HepG2 (cell line): ENCODE measurements around the gene STX12. TPM values are rescaled to one million over a fixed set of nuclear protein-coding genes. Genes with fewer than 3 reads are reported as not detected.

Source experiments
- FOXC1 ChIP-seq: sonication (generic); formaldehyde crosslinking; IDR thresholded peaks from 2 replicates; pipeline ENCODE4 v1.8.0; 2022; ENCODE audit warnings: mild to moderate bottlenecking, missing genetic modification reagents, borderline replicate concordance
- KAT2B ChIP-seq: fragments of 150-350 bp; IDR thresholded peaks from 2 replicates; pipeline ENCODE4 v1.6.1; 2014; ENCODE audit warnings: low read depth, low read length, borderline replicate concordance
- RAD51 ChIP-seq: fragments of 450-650 bp; IDR thresholded peaks from 2 replicates; pipeline ENCODE4 v1.6.1; 2016; ENCODE audit warnings: borderline replicate concordance
- ZBTB8A ChIP-seq: sonication (generic); formaldehyde crosslinking; IDR thresholded peaks from 2 replicates; pipeline ENCODE4 v1.4.0; 2020; ENCODE audit warnings: mild to moderate bottlenecking, low read depth, missing genetic modification reagents, borderline replicate concordance
- ZNF644 ChIP-seq: IDR thresholded peaks from 2 replicates; pipeline ENCODE4 v1.6.1; 2016; ENCODE audit warnings: low read depth
- ZSCAN30 ChIP-seq: sonication (generic); formaldehyde crosslinking; IDR thresholded peaks from 2 replicates; pipeline ENCODE4 v1.5.0; 2020; ENCODE audit warnings: mild to moderate bottlenecking, missing genetic modification reagents
- polyA plus RNA-seq, 8 experiments: library from polyadenylated mRNA; depleted of rRNA in 3 of 8; stranded (reverse) in 7 of 8; unstranded in 1 of 8; fragments of >200 nt; fragmentation: Illumina TruSeq in 4 of 8; extraction: Trizol in 4 of 8; gene quantifications; 2 replicates each; pipeline versions ENCODE4 v1.2.1 to v1.2.3, GENCODE V29; 2011 to 2016; ENCODE audit warnings: low read depth in 4 of 8, missing spikeins in 1 of 8, mixed read lengths in 1 of 8; ENCODE audit not compliant: insufficient read depth in 1 of 8
- total RNA-seq, 5 experiments: library from RNA; depleted of rRNA; stranded (reverse); fragments of >200 nt; fragmentation: Illumina TruSeq; extraction: Trizol; gene quantifications; 2 replicates each; pipeline ENCODE4 v1.2.3, GENCODE V29; 2016; ENCODE audit warnings: low read depth in 1 of 5
- TF ChIP-seq, protein P1 (sequence below): sonication (generic); formaldehyde crosslinking; IDR thresholded peaks from 2 replicates; pipeline ENCODE4 v1.9.0; 2021; ENCODE audit warnings: missing genetic modification reagents, mild to moderate bottlenecking, borderline replicate concordance
- TF ChIP-seq, protein P2 (sequence below): sonication (generic); formaldehyde crosslinking; IDR thresholded peaks from 2 replicates; pipeline ENCODE4 v1.8.0; 2022; ENCODE audit warnings: missing genetic modification reagents, mild to moderate bottlenecking, moderate library complexity, borderline replicate concordance
- TF ChIP-seq, protein P3 (sequence below): sonication (generic); formaldehyde crosslinking; IDR thresholded peaks from 2 replicates; pipeline ENCODE4 v1.5.1; 2020; ENCODE audit warnings: missing genetic modification reagents, mild to moderate bottlenecking, borderline replicate concordance
- TF ChIP-seq, protein P4 (sequence below): sonication (generic); formaldehyde crosslinking; IDR thresholded peaks from 2 replicates; pipeline ENCODE4 v1.5.0; 2020; ENCODE audit warnings: missing genetic modification reagents
- TF ChIP-seq, protein P5 (sequence below): sonication (generic); formaldehyde crosslinking; IDR thresholded peaks from 2 replicates; pipeline ENCODE4 v1.8.1; 2023; ENCODE audit warnings: mild to moderate bottlenecking, inconsistent platforms, moderate library complexity, missing genetic modification reagents, borderline replicate concordance
- TF ChIP-seq, protein P6 (sequence below): IDR thresholded peaks from 2 replicates; pipeline ENCODE4 v1.6.1; 2016; ENCODE audit warnings: missing genetic modification reagents, missing compliant biosample characterization
- TF ChIP-seq, protein P7 (sequence below): IDR thresholded peaks from 2 replicates; pipeline ENCODE4 v1.6.1; 2016

STX12 gene
- total and polyA plus RNA-seq, 2 of the 13 experiments (the other 11 are each of a cell fraction or from before 2014, with no cell fraction given) = 9.0 to 19.7 TPM

DNA sequence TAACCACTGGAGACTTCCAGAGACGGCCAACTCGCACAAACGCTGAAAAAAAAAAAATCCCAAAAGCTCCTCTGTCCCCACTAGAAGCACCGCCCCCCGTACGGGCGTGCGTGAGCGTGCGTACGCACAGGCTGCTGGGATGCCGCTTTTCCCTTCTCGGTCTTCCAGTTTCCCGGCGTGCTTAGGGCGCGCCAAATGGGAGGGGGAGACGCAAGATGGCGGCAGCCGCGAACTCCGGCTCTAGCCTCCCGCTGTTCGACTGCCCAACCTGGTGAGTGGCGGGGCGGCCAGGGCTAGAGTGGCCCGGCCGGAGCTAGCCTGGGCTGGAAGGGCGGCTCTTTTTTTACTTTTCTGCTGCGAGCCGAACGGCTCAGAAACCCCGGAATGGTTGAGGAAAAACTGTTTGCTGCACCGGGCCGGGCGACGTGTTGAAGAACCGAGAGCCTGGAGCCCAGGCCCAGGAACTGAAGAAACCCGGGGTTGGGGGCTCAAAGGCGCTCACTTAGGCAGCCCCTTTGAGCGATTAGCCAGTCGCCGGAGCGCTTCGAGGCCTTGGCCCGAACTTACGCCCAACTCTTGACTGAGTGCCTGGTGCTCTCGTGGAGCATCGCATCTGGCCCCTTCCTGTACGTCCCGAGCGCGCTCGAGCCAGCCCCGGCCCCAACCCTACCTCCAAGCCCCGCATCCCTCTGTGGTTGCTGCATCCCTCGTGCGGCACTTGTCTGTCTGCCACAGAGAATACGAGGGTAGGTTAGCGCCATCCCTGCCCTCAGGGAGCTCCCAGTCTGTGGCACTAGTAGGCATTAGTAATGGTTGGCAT, 57.8 kb downstream of the STX12 start, which contains the start of gene PPP1R8 (continued):
- TF ChIP-seq, protein P1, sequence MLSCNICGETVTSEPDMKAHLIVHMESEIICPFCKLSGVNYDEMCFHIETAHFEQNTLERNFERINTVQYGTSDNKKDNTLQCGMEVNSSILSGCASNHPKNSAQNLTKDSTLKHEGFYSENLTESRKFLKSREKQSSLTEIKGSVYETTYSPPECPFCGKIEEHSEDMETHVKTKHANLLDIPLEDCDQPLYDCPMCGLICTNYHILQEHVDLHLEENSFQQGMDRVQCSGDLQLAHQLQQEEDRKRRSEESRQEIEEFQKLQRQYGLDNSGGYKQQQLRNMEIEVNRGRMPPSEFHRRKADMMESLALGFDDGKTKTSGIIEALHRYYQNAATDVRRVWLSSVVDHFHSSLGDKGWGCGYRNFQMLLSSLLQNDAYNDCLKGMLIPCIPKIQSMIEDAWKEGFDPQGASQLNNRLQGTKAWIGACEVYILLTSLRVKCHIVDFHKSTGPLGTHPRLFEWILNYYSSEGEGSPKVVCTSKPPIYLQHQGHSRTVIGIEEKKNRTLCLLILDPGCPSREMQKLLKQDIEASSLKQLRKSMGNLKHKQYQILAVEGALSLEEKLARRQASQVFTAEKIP (CRISPR knock-in tag) = no peak
- TF ChIP-seq, protein P2, sequence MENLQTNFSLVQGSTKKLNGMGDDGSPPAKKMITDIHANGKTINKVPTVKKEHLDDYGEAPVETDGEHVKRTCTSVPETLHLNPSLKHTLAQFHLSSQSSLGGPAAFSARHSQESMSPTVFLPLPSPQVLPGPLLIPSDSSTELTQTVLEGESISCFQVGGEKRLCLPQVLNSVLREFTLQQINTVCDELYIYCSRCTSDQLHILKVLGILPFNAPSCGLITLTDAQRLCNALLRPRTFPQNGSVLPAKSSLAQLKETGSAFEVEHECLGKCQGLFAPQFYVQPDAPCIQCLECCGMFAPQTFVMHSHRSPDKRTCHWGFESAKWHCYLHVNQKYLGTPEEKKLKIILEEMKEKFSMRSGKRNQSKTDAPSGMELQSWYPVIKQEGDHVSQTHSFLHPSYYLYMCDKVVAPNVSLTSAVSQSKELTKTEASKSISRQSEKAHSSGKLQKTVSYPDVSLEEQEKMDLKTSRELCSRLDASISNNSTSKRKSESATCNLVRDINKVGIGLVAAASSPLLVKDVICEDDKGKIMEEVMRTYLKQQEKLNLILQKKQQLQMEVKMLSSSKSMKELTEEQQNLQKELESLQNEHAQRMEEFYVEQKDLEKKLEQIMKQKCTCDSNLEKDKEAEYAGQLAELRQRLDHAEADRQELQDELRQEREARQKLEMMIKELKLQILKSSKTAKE (CRISPR knock-in tag) = no peak
- no peak for TF ChIP-seq ZBTB8A (CRISPR knock-in tag)
- TF ChIP-seq RAD51 = no peak
- no peak for TF ChIP-seq KAT2B
- no peak for TF ChIP-seq ZSCAN30 (CRISPR knock-in tag)
- TF ChIP-seq, protein P3, sequence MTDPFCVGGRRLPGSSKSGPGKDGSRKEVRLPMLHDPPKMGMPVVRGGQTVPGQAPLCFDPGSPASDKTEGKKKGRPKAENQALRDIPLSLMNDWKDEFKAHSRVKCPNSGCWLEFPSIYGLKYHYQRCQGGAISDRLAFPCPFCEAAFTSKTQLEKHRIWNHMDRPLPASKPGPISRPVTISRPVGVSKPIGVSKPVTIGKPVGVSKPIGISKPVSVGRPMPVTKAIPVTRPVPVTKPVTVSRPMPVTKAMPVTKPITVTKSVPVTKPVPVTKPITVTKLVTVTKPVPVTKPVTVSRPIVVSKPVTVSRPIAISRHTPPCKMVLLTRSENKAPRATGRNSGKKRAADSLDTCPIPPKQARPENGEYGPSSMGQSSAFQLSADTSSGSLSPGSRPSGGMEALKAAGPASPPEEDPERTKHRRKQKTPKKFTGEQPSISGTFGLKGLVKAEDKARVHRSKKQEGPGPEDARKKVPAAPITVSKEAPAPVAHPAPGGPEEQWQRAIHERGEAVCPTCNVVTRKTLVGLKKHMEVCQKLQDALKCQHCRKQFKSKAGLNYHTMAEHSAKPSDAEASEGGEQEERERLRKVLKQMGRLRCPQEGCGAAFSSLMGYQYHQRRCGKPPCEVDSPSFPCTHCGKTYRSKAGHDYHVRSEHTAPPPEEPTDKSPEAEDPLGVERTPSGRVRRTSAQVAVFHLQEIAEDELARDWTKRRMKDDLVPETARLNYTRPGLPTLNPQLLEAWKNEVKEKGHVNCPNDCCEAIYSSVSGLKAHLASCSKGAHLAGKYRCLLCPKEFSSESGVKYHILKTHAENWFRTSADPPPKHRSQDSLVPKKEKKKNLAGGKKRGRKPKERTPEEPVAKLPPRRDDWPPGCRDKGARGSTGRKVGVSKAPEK (CRISPR knock-in tag) = no peak
- TF ChIP-seq, protein P4, sequence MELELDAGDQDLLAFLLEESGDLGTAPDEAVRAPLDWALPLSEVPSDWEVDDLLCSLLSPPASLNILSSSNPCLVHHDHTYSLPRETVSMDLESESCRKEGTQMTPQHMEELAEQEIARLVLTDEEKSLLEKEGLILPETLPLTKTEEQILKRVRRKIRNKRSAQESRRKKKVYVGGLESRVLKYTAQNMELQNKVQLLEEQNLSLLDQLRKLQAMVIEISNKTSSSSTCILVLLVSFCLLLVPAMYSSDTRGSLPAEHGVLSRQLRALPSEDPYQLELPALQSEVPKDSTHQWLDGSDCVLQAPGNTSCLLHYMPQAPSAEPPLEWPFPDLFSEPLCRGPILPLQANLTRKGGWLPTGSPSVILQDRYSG (CRISPR knock-in tag) = no peak
- peak; percentile 11; the same call in 1 of the 2 replicates for TF ChIP-seq FOXC1 (CRISPR knock-in tag)
- TF ChIP-seq ZNF644 (CRISPR knock-in tag) = no peak
- TF ChIP-seq, protein P5, sequence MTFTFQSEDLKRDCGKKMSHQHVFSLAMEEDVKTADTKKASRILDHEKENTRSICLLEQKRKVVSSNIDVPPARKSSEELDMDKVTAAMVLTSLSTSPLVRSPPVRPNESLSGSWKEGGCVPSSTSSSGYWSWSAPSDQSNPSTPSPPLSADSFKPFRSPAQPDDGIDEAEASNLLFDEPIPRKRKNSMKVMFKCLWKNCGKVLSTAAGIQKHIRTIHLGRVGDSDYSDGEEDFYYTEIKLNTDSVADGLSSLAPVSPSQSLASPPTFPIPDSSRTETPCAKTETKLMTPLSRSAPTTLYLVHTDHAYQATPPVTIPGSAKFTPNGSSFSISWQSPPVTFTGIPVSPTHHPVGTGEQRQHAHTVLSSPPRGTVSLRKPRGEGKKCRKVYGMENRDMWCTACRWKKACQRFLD (CRISPR knock-in tag) = no peak; the same call in 1 of the 2 replicates
- TF ChIP-seq, protein P6, sequence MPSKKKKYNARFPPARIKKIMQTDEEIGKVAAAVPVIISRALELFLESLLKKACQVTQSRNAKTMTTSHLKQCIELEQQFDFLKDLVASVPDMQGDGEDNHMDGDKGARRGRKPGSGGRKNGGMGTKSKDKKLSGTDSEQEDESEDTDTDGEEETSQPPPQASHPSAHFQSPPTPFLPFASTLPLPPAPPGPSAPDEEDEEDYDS (CRISPR knock-in tag) = peak; percentile 97
- TF ChIP-seq, protein P7, sequence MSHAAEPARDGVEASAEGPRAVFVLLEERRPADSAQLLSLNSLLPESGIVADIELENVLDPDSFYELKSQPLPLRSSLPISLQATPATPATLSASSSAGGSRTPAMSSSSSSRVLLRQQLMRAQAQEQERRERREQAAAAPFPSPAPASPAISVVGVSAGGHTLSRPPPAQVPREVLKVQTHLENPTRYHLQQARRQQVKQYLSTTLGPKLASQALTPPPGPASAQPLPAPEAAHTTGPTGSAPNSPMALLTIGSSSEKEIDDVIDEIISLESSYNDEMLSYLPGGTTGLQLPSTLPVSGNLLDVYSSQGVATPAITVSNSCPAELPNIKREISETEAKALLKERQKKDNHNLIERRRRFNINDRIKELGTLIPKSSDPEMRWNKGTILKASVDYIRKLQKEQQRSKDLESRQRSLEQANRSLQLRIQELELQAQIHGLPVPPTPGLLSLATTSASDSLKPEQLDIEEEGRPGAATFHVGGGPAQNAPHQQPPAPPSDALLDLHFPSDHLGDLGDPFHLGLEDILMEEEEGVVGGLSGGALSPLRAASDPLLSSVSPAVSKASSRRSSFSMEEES (CRISPR knock-in tag) = 0 out of 2 replicates have a peak, but pooled peaks have one; percentile 38
